ENCODE measurements around the gene DPYSL4. TPM values are rescaled to one million over a fixed set of nuclear protein-coding genes. Genes with fewer than 3 reads are reported as not detected.

DPYSL4 gene
- total RNA-seq, 2 experiments from 2014 or later: 1.2 to 1.6 TPM

GRCh38 chr10:132162590-132163277 is 24.0 kb upstream of the DPYSL4 start:
- POLR2A ChIA-PET: no interaction called here
- CTCF ChIA-PET: interaction anchor here (0.6 to 1.4 kb wide), 2 partner anchors 20 to 26 kb away, joined by 3 read pairs; no protein-coding TSS in a partner anchor
- peaks cover 41% of the 10 kb centered on the region for H3K4me1 Mint-ChIP-seq
- no peaks in the 10 kb centered on the region for H3K27me3 Mint-ChIP-seq
- H3K9me3 Mint-ChIP-seq: no peaks in the 10 kb centered on the region
- peak overlapping the region; percentile 92 for H3K27ac Mint-ChIP-seq
- peaks cover 2% of the 10 kb centered on the region for H3K36me3 Mint-ChIP-seq (ENCODE audit: low read depth)
- no peak for DNase-seq
- H3K4me3 Mint-ChIP-seq: no peak overlapping the region

GRCh38 chr10:132163278-132163765 is 23.4 kb upstream of the DPYSL4 start:
- Mint-ChIP-seq H3K36me3 (ENCODE audit: low read depth) (peaks cover 2% of the 10 kb centered on the region), H3K4me3 (no peak overlapping the region)
- CTCF ChIA-PET: interaction anchor here (0.6 to 1.4 kb wide), 2 partner anchors 21 to 25 kb away, joined by 3 read pairs; no protein-coding TSS in a partner anchor

GRCh38 chr10:132163826-132164515 is 22.8 kb upstream of the DPYSL4 start:
- no peak for DNase-seq
- CTCF ChIA-PET: interaction anchor here (1.4 kb wide), 1 partner anchor 22 kb away, joined by 3 read pairs; no protein-coding TSS in a partner anchor
- H3K27me3 Mint-ChIP-seq: no peaks in the 10 kb centered on the region
- H3K36me3 Mint-ChIP-seq (ENCODE audit: low read depth): peaks cover 2% of the 10 kb centered on the region
- no peak overlapping the region for H3K27ac Mint-ChIP-seq
- no peaks in the 10 kb centered on the region for H3K9me3 Mint-ChIP-seq
- no peak overlapping the region for H3K4me3 Mint-ChIP-seq
- H3K4me1 Mint-ChIP-seq: peaks cover 34% of the 10 kb centered on the region
- POLR2A ChIA-PET: no interaction called here

More at GRCh38 chr10:132163278-132163765, 23.4 kb upstream of the DPYSL4 start:
- no peaks in the 10 kb centered on the region for H3K27me3 Mint-ChIP-seq
- peaks cover 37% of the 10 kb centered on the region for H3K4me1 Mint-ChIP-seq
- no peaks in the 10 kb centered on the region for H3K9me3 Mint-ChIP-seq
- POLR2A ChIA-PET: no interaction called here
- no peak overlapping the region for H3K27ac Mint-ChIP-seq
- peak; percentile 40 for DNase-seq

- ChIA-PET CTCF (no interaction called here), POLR2A (no interaction called here)
- no peaks in the 10 kb centered on the region for H3K27me3 Mint-ChIP-seq
- peak overlapping the region; percentile 21 for H3K27ac Mint-ChIP-seq
- peaks cover 29% of the 10 kb centered on the region for H3K4me1 Mint-ChIP-seq
- DNase-seq: no peak
- H3K9me3 Mint-ChIP-seq: no peaks in the 10 kb centered on the region
- peaks cover 2% of the 10 kb centered on the region for H3K36me3 Mint-ChIP-seq (ENCODE audit: low read depth)
- H3K4me3 Mint-ChIP-seq: no peak overlapping the region
These were observed 21.9 kb upstream of the DPYSL4 start for GRCh38 chr10:132164761-132165278.

GRCh38 chr10:132165416-132165980 is 21.2 kb upstream of the DPYSL4 start:
- Mint-ChIP-seq H3K9me3 (no peaks in the 10 kb centered on the region), H3K36me3 (ENCODE audit: low read depth) (peaks cover 2% of the 10 kb centered on the region), H3K4me1 (peaks cover 29% of the 10 kb centered on the region), H3K27me3 (no peaks in the 10 kb centered on the region), H3K4me3 (no peak overlapping the region), H3K27ac (no peak overlapping the region)
- ChIA-PET POLR2A (no interaction called here), CTCF (no interaction called here)
- DNase-seq: no peak

- peaks cover 2% of the 10 kb centered on the region for H3K36me3 Mint-ChIP-seq (ENCODE audit: low read depth)
- H3K4me1 Mint-ChIP-seq: peaks cover 27% of the 10 kb centered on the region
- ChIA-PET CTCF (no interaction called here), POLR2A (no interaction called here)
- DNase-seq: no peak
- H3K9me3 Mint-ChIP-seq: no peaks in the 10 kb centered on the region
- no peak overlapping the region for H3K4me3 Mint-ChIP-seq
- H3K27ac Mint-ChIP-seq: peak overlapping the region; percentile 22
- no peaks in the 10 kb centered on the region for H3K27me3 Mint-ChIP-seq
These were observed 20.4 kb upstream of the DPYSL4 start for GRCh38 chr10:132166216-132166950.

GRCh38 chr10:132167041-132167674 is 19.6 kb upstream of the DPYSL4 start:
- Mint-ChIP-seq H3K4me1 (peaks cover 22% of the 10 kb centered on the region), H3K36me3 (ENCODE audit: low read depth) (no peaks in the 10 kb centered on the region), H3K9me3 (no peaks in the 10 kb centered on the region), H3K27me3 (no peaks in the 10 kb centered on the region), H3K4me3 (no peak overlapping the region), H3K27ac (peak overlapping the region; percentile 22)
- POLR2A ChIA-PET: no interaction called here
- no peak for DNase-seq
- CTCF ChIA-PET: no interaction called here

GRCh38 chr10:132167976-132168375 is 18.8 kb upstream of the DPYSL4 start:
- H3K36me3 Mint-ChIP-seq (ENCODE audit: low read depth): no peaks in the 10 kb centered on the region
- DNase-seq: no peak

GRCh38 chr10:132168571-132169030 is 18.1 kb upstream of the DPYSL4 start:
- Mint-ChIP-seq H3K9me3 (peaks cover 5% of the 10 kb centered on the region), H3K27ac (no peak overlapping the region), H3K4me1 (peaks cover 11% of the 10 kb centered on the region), H3K27me3 (no peaks in the 10 kb centered on the region), H3K4me3 (no peak overlapping the region), H3K36me3 (ENCODE audit: low read depth) (peaks cover 4% of the 10 kb centered on the region)
- CTCF ChIA-PET: no interaction called here
- POLR2A ChIA-PET: no interaction called here
- no peak for DNase-seq

More at GRCh38 chr10:132167976-132168375, 18.8 kb upstream of the DPYSL4 start:
- CTCF ChIA-PET: no interaction called here
- no peak overlapping the region for H3K27ac Mint-ChIP-seq
- H3K9me3 Mint-ChIP-seq: no peaks in the 10 kb centered on the region
- H3K4me3 Mint-ChIP-seq: no peak overlapping the region
- H3K4me1 Mint-ChIP-seq: peaks cover 15% of the 10 kb centered on the region
- H3K27me3 Mint-ChIP-seq: no peaks in the 10 kb centered on the region
- POLR2A ChIA-PET: no interaction called here

GRCh38 chr10:132169031-132169765 is 17.6 kb upstream of the DPYSL4 start:
- Mint-ChIP-seq H3K4me3 (no peak overlapping the region), H3K27ac (no peak overlapping the region), H3K9me3 (peaks cover 5% of the 10 kb centered on the region), H3K27me3 (no peaks in the 10 kb centered on the region), H3K36me3 (ENCODE audit: low read depth) (peaks cover 4% of the 10 kb centered on the region), H3K4me1 (peaks cover 9% of the 10 kb centered on the region)
- ChIA-PET POLR2A (no interaction called here), CTCF (no interaction called here)
- no peak for DNase-seq

- Mint-ChIP-seq H3K4me1 (peaks cover 5% of the 10 kb centered on the region), H3K36me3 (ENCODE audit: low read depth) (peaks cover 4% of the 10 kb centered on the region), H3K9me3 (peaks cover 10% of the 10 kb centered on the region), H3K27ac (no peak overlapping the region), H3K27me3 (peaks cover 2% of the 10 kb centered on the region), H3K4me3 (no peak overlapping the region)
- CTCF ChIA-PET: no interaction called here
- POLR2A ChIA-PET: no interaction called here
- no peak for DNase-seq
These were observed 16.8 kb upstream of the DPYSL4 start for GRCh38 chr10:132169766-132170560.

All from activated CD4-positive, alpha-beta T cell treated with anti-CD3 and anti-CD28 coated beads, Interleukin-2, amount 10 ng/mL, durations not matched to agents 7 days and 5 days (primary cell).